Right hindlimb (tissue), 1 donor: Measurements from ENCODE around the gene MLLT3.
A peak's percentile ranks its signal among the peaks of the same experiment; 100 is the strongest.
"Not testable (repeated sequence)": the region's sequence is repeated elsewhere in the genome, so short reads cannot be mapped to it uniquely, and the experiment has no call there.

ENCODE experiments used
- DNase-seq: peaks from one replicate; pipeline ENCODE4 v3.0.0-alpha.2; 2018

MLLT3 gene

DNA sequence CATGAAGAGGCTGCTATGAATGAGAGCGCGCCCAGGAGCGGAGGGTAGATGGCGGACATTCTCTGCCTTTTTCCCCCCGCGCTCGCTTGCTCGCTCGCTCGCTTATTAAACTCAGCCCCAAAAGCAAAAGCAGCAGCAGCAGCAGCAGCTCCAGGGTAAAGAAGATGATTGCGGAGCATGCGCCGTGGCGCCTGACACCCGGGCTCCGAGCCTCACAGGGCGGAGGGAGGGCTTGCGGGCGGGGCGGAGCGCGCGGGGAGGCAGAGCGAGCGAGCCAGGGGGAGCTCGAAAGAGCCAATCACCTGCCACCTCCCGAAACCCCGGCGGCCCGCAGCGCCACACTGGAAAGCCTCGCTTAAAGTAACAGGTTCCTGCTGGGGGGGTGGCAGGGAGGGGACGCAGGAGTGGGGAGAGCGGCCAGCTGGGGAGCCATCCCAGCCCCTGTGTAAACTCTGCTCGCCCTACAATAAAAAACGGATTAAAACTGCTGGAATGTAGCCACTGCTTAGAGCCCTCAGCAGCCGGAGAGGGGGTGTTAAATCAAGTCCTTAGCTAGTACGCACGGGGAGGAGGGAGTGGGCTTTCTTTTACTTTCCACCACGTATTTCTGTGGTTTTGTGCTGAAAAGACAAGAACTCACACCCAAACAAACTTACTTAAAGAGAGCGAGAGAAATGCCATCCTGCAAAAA, at the start of gene MLLT3:
MLLT3 (minus strand) TSS at position 170 of the 691 bp plus-strand sequence.
- DNase-seq: peak; percentile 97

DNA sequence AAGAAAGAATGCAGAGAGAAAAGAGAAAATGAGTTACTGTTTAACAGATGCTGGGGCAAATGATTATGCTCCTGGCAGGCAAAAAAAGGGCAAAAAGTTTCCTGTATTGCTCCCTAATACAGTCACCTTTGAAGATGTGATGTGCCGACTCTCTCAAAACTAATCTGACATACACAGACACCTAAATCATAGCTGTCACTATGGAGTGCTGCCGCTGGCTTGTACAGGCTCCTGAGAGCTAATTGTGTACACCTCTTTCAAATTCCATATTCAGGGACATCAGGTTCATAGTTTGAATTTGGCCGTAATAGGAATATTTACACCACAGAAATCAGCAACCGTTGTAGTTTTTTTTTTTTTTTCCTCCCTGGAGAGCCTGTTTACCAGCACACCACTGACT, 49.3 kb upstream of the MLLT3 start:
- DNase-seq: no peak

DNA sequence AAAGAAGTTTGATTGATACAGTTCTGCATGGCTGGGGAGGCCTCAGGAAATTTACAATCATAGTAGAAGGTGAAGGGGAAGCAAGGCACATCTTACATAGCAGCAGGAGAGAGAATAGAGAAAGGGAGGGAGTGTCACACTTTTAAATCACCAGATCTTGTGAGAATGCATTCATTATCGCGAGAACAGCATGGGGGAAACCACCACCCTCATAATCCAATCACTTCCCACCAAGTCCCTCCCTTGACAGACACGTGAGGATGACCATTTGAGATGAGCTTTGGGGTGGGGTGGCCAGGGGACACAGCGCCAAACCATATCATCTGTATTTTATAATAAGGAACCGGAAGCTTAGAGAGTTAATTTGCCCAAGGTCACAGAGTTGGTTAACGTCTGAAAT, 48.1 kb upstream of the MLLT3 start:
- no peak for DNase-seq

DNA sequence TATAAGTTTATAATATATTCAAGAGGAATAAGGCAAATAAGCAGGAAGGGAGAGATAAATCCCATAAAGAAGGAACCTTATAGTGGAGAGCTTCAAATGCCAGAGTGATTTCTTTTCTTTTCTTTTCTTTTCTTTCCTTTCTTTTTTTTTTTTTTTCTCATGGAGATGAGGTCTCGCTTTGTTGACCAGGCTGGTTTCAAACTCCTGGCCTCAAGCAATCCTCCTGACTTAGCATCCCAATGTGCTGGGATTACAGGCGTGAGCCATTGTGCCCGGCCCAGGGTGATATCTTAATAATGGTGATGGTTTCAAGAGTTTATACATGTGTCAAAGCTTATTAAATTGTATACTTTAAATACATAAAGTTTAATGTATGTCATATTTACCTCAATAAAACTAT, 42.2 kb upstream of the MLLT3 start:
- DNase-seq: no peak

DNA sequence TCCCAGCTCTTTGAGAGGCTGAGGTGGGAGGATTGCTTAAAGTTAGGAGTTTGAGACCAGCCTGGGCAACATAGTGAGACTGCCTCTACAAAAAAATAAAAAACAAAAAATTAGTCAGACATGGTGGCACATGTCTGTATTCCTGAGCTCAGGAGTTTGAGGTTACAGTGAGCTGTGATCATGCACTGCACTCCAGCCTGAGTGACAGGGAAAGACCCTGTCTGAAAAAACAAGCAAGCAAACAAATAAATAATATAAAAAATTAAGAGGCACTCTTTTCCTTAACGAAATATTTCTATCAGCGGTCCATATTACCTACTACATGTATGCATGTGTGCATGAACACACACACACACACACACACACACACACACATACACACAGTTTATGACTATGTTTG, 40.8 kb upstream of the MLLT3 start:
- DNase-seq: no peak

DNA sequence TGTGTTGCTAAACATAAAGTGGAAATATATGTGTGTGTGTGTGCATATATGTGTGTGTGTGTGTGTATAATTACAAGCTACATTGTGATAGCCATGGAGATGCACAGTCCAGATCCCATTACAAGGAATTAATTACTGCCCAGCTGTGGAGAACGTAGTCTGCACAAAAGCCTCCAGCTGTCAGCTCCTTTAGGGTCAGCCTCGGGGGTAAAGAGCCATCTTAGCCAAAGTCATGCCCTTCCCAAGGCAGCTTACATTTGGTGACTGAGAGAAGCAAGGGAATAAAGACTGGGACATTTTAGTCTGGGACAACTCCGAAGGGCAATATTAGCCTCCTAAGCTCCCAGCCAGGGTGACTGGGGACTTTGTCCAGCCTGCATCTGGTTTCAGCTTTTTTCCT, 39.9 kb upstream of the MLLT3 start:
- no peak for DNase-seq

DNA sequence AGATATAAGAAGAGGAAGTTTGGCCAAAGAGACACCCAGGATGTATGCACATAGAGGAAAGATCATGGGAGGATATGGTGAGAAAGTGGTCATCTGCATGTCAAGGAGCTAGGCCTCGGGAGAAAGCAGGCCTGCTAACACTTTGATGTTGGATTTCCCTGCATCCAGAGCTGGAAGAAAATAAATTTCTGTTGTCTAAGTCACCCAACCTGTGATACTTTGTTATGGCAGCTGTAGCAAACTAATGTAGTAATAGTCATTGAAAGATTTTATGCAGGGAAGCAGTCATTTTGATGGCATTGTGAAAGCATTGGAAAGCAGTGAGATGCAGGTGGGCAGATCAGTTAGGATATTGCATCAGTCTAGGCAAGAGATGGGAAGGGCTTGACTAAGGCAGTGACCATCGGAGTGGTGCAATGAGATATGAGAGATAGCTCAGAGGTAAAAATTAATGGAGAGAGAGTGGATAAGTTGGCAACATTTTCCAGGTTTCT, 37.2 kb upstream of the MLLT3 start:
- no peak for DNase-seq

DNA sequence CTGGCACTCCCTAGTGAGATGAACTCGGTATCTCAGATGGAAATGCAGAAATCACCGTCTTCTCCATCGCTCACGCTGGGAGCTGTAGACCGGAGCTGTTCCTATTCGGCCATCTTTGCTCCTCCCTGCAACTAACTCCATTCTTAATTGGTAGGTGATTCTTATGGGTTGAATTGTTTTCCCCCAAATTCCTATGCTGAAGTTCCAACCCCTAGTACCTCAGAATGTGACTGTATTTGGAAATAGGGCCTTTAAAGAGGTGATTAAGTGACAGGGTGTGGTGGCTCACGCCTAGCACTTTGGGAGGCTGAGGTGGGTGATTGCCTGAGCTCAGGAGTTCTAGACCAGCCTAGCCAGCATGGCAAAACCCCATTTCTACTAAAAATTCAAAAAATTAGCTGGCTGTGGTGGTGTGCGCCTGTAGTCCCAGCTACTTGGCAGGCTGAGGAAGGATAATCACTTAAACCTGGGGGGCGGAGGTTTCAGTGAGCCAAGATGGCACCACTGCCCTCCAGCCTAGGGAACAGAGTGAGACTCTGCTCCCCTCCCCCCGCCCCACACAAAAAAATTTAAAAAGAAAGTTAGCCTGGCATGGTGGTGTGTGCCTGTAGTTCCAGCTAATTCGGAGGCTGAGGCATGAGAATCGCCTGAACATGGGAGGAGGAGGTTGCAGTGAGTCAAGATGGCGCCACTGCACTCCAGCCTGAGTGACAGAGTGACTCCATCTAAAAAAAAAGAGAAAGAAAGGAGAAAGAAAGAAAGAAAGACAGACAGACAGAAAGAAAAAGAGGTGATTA, 36.6 kb upstream of the MLLT3 start:
- no peak for DNase-seq

DNA sequence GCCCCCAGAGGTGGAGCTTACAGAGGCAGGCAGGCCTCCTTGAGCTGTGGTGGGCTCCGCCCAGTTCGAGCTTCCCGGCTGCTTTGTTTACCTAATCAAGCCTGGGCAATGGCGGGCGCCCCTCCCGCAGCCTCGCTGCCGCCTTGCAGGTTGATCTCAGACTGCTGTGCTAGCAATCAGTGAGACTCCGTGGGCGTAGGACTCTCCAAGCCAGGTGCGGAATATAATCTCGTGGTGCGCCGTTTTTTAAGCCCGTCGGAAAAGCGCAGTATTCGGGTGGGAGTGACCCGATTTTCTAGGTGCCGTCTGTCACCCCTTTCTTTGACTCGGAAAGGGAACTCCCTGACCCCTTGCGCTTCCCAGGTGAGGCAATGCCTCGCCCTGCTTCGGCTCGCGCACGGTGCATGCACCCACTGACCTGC, 36.0 kb upstream of the MLLT3 start:
- DNase-seq: not testable (repeated sequence)

DNA sequence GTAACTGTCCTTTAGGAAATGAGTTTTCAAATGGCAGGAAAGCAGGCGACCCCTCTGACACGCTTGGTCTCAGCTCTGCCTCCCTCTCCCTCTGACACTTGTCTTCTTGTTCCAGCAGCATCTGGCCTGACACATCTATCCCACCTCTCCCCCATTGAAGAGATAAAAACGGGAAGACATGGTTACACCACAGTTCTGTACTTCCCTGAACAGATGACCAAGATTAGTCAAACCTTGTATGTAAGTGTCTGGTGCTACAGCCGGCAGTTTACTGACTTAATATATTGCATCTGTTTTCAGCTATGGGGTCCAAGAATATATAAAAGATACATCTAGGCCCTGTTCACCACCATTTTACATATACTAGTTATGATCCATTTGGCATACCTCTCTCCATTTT, 29.6 kb upstream of the MLLT3 start:
- no peak for DNase-seq

DNA sequence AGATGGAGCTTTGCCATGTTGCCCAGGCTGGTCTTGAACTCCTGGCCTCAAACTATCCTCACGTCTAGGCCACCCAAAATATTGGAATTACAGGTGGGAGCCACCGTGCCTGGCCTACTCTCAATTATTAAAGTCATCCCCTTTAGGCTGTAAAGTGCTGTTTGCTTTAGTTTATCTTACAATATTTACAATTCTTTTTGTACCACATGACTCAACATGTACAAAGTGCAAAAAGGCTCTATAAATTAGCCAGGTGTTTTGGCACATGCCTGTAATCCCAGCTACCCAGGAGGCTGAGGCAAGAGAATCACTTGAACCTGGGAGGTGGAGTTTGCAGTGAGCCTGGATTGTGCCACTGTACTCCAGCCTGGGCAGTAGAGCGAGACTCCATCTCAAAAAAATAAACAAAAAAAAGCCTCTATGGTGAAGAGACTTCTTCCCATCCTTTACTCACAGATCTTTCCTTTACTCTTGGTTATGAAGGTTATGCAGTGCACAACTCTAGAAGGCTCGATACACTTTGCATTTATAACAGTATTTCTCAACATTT, 28.5 kb upstream of the MLLT3 start:
- DNase-seq: no peak

DNA sequence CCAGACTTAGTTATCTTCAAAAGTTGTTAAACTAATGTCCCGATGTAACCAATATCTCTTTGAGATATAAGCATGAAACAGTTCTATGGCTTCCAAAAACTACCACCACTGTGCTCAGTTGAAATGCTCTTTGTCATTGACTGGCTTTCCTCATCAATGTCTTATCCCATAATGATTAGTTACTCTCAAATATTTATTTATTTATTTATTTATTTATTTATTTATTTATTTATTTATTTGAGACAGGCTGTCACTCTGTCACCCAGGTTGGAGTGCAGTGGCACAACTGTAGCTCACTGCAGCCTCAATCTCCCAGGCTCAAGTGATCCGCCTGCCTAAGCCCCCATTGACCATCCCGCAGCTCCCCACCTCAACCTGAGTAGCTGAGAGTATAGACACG, 28.0 kb upstream of the MLLT3 start:
- DNase-seq: no peak

DNA sequence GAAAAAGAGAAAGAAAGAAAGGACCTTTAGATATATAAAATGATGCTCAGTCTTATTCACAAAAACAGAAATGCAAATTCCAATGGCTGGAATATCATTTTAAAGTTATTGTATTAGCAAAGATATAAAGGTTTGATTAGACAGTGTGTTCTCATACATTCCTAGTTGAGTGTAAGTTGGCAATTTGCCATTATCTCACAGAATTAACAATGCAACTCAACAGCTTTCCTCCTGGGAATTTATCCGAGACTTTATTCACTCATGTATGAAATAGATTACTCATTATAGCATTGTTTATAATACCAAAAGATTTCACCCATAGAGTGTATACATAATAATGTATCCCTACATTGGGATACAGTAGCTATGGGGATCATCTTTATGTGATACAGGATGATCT, 27.1 kb upstream of the MLLT3 start:
- no peak for DNase-seq

DNA sequence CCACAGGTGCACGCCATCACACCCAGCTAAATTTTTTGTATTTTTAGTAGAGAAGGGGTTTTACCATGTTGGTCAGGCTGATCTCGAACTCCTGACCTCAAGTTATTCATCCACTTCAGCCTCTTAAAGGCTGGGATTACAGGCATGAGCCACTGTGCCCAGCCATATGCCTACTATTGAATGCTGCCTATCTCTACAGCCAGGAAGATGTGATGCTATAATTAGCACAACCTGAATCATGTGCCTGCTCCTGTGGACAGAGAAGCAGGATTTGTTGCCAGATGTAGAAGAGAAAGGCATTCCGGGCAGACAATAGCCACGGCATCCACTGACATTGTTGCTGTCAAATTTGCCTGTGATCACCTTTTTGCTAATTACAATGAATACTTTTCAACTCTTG, 24.4 kb upstream of the MLLT3 start:
- no peak for DNase-seq

DNA sequence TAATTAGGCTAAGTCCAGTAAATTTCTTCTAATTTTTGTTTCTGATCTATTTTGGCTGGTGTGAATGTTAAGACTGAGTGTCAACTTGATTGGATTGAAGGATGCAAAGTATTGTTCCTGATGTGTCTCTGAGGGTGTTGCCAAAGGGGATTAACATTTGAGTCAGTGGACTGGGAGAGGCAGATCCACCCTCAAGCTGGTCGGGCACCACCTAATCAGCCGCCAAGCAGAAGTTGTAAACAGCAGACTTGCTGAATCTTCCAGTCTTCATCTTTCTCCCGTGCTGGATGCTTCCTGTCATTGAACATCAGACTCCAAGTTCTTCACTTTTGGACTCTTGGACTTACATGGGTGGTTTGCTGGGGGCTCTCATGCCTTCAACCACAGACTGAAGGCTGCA, 21.4 kb upstream of the MLLT3 start:
- no peak for DNase-seq

DNA sequence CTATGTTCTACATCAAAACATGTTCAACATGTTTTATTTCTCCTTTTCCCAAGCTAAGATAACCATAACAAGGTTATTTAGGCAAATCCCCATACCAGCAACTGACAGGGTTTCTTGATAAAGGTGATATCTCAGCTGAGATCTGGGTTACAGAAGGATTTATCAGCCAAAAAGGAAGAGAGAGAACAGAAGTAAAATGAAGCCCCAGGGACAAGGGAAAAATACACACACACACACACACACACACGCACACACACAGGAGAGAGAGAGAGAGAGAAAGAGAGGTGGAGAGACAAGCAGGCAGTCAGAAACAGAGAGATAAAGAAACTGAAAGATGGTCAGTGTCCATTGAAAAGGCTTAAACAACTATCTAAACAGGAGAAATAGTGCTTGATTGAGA, 19.7 kb upstream of the MLLT3 start:
- no peak for DNase-seq

DNA sequence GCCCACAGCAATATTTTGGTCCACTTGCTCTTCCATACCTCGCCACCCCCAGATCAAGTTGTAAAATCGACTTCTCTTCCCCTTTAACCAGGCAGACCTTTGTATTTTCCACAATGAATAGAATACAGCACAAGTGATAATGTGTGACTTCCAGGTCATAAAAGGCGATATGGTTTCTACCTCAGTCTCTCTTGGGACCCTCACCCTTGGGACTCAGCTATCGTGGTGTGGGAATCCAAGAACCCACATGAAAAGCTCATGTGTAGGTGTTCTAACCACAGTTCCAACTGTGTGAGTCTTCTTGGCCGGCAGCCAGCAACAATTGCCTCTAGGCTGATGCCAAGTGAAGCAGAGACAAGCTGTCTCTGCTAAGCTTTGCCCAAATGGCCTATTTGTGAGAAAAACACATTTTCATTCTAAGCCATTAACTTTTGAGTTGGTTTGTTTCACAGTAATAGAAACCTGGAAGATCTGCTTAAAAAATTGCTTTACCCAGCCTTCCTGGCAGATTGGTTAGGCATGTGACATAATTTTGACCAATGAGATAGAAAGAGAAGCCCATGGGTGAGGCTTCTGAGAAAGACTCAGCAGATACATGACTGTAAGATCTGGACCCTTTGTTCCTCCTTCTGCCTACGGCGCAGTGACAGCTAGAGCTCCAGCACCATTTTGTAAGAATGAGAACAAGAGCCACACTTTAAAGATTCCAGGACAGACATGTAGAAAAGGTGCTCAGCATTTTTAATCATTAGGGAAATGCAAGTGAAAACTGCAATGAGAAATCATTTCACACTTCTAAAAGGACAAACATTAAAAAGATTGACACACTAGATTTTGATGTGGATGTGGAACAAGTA, 18.3 kb upstream of the MLLT3 start:
- no peak for DNase-seq

DNA sequence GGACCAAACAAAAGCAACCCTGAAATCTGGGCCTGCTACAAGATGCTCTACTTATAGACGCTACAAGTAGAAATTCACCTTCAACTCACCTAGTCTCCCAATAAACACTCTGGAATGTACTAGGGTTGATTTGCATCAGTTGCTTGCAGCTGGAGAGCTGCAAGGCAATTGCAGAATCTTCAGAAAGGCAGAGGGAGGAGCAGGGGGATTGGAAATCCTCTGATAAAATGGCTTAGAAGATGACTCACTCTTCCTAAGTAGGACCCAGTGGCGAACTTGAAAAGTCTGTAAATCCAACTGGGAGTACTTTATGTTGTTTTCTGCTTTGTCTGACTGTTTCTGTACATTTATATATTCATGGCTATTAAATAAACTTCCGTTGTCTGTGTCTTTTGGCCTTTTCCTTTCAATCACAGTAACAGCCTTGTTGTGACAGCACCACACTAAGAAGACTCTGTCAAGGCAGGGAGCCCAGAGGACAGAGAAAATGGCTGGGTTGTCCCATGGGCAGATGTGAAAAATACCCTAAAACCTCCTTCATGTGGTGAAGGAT, 14.7 kb upstream of the MLLT3 start:
- DNase-seq: no peak

DNA sequence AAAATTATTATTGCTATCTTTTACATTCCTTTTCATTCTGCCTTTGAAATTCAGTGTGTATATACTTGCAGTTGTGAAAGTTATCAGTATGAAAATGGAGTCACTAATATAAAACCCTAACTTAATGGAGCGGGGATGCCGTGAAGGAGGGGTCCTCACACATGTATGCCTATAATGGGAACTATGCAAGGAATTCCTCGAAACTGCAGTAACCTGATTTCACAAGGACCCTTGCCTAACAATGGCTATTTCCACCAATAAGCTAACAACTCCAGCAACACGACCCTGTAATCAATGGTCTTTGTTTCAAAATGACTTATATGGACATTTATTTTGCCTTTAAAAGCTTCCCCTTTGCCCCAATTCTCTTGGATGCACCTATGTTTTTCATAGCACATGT, 12.6 kb upstream of the MLLT3 start:
- no peak for DNase-seq

DNA sequence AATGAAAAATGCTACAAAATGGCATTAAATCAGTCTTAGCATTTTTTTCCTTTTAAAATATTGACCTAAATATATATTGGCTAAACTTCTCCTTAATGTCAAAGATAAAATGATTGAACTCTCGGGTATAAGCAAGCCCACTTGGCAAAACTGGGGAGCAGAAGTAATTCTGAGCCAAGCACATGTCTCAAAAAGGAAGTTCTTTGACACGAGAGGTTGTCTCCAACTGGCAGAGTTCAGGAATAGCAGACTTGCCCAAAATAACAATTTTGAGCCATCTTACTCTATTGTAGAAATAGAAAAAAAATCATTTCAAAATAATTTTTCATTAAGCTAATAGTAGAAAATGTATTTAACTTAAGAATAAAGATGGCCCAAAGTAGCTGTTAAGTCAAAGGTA, 10.4 kb upstream of the MLLT3 start:
- DNase-seq: no peak

DNA sequence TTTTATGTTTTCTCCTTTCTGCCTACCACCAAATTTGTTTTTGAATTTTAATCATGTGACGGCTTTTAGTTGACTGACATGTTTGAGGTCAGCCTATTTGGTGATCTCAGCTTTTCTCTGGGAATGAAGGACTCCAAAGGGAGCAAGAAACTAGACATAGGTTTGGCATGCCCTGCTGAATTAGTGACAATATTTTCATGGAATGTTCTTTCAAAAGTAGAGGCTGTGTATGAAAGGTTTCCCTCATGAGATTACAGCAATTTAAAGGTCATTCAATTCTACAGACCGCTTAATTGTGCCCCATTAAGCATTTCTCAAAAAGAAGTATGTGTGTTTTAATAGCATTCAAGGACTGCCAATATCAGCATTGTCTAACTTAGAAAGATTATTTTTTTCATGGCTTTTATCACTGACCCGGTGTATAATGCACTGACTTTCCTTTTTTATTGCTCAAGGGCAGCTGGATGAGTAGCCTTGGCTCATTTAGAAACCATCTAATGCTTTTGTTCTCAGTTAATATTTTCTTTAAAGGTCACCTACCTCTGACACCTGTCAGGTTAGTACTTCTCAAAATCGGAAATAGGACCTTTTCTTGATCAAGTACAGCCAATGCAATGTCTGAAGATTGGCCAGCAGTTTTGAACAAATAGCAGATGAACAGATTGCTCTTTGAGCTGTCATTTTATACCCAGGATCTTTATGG, 8.1 kb upstream of the MLLT3 start:
- no peak for DNase-seq

DNA sequence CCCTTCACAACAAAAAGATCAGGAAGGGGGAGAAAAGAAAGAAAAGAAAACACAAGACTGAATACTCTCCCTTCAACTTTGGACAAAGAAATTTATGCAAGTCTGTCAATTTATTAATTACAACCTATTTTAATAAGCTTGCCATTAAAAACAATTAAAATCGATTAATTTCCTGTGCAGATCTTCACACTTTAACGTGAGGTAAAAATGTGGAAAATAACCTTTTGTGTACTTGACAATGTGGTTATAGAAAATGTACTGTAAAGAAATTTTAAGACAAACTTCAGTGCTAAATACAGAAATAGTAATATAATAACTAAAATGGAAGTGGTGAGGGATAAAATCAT, 2.7 kb upstream of the MLLT3 start:
- DNase-seq: no peak
